GM10266 (cell line): ENCODE measurements around the gene CAMK2D.

Source experiments
- DNase-seq: peaks from one replicate; pipeline ENCODE4 v3.0.0; 2012; ENCODE audit errors: extremely low spot score
- TF ChIP-seq, protein P1 (sequence below): IDR thresholded peaks from 2 replicates; pipeline ENCODE4 v1.5.1; 2012; ENCODE audit warnings: mild to moderate bottlenecking, low read depth; ENCODE audit not compliant: control insufficient read depth, insufficient read depth; ENCODE audit errors: missing control alignments

CAMK2D gene

DNA sequence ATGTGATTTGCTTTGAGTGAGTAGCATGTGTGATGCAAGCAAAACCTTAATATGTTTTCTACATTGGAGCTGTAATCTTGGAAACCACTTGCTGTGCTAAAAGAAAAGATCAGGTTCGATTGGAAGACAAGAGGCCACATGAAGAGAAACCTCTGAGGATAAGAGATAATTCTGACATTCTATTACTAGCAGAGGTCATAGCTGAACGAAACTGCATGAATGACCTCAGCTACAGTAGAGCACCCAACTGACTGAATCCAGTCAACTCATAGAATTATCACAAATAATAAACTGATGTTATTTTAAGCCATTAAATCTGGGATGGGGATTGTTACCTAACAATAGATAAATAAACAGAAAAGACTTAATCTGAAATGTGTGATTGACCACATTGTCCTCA is 147.1 kb downstream of the CAMK2D start:
- TF ChIP-seq, protein P1, sequence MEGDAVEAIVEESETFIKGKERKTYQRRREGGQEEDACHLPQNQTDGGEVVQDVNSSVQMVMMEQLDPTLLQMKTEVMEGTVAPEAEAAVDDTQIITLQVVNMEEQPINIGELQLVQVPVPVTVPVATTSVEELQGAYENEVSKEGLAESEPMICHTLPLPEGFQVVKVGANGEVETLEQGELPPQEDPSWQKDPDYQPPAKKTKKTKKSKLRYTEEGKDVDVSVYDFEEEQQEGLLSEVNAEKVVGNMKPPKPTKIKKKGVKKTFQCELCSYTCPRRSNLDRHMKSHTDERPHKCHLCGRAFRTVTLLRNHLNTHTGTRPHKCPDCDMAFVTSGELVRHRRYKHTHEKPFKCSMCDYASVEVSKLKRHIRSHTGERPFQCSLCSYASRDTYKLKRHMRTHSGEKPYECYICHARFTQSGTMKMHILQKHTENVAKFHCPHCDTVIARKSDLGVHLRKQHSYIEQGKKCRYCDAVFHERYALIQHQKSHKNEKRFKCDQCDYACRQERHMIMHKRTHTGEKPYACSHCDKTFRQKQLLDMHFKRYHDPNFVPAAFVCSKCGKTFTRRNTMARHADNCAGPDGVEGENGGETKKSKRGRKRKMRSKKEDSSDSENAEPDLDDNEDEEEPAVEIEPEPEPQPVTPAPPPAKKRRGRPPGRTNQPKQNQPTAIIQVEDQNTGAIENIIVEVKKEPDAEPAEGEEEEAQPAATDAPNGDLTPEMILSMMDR, result no peak
- no peak for DNase-seq

DNA sequence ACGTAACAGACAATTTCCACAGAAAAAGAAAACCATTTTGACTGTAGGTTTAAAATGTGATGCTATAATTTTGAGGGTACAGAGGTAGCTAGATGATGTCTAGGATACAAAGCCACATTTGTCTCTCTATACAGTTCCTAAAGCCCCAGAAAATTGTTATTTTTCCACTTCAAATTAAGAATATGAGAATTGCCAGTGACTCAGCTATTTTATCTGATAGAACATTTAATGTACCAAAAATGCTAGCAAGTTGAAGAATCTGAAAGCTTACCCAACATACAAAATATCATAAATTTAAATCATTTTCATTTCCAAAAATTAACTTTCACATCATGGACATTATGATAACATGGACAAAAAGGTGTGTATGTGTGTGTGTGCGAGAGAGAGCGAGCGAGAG is 148.0 kb downstream of the CAMK2D start:
- DNase-seq, result no peak
- TF ChIP-seq, protein P1, result no peak

DNA sequence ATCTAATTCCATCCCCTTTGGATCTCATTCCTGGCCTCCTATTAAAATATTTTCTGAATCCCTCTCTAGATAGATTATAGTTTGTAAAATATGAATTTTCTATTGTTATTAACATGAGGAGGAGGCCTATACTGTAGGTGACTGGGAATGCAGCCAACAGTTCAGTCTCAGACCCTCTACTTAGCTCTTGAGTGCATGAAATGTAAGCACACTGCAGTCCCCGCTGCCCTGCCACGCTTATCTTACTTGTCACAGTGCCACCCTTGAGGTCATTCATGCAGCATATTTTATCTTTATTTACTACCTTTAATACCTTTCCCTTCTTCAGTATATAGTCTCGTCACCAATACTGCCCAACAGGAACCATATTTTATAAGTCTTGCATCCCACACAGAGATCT is 151.0 kb downstream of the CAMK2D start:
- DNase-seq, result no peak
- TF ChIP-seq, protein P1, result no peak

DNA sequence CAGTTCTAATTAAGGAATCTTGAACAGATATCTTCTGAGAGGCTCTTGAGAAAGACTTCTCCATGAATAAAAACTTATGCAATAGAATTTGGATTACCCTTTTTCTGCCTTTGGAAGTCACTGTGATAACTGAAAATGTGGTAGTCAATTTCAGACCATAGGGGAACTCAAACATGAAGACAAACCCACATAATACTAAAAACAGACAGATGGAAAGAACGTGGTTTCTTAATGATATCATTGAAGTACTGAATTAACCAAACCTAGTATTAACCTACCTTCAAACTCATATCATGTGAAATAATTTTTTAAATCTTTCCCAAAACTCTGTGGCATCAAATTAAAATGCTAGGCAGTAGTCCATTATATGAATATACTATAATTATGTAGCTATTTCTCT is 153.5 kb downstream of the CAMK2D start:
- peak; percentile 29 for DNase-seq
- TF ChIP-seq, protein P1, result no peak

DNA sequence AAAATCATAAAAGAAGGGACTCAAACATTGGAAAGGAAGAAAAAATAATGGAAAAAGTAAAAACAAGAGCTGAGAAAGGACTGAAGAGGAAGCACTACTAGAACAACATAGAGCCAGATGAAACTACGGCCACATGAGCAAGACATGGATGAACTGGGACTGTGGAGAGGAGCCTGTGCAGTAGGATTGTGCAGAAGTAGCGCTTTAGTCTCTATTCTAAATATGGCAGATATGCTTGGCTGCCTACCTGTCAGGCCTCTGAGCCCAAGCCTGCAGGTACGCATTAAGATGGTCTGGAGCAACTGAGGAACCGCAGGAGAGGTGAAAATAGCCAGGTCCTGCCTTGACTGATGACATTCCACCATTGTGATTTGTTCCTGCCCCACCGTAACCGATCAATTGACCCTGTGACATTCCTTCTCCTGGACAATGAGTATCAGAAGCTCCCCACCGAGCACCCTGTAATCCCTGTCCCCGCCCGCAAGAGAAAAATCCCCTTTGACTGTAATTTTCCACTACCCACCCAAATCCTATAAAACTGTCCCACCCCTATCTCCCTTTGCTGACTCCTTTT is 154.3 kb downstream of the CAMK2D start:
- TF ChIP-seq, protein P1, result no peak
- no peak for DNase-seq

DNA sequence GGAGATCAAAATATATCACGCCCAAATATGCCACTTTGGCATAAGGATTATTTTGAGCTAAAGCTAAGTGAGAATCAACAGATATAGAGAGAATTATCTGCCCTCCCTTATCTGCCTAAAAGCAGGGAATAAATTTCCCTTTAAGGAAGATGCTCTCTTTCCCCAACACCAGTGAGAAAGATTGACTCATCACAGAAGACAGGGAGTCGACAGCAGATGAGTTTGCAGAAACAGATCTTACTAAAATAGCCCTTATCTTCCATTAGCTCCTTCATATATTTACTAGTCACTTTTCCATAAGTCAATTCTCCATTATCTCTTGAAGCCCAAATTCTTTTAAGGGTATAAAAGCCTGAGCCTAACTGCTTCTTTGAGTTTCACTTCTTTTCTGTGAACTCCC is 156.6 kb downstream of the CAMK2D start:
- TF ChIP-seq, protein P1, result no peak
- DNase-seq, result no peak

DNA sequence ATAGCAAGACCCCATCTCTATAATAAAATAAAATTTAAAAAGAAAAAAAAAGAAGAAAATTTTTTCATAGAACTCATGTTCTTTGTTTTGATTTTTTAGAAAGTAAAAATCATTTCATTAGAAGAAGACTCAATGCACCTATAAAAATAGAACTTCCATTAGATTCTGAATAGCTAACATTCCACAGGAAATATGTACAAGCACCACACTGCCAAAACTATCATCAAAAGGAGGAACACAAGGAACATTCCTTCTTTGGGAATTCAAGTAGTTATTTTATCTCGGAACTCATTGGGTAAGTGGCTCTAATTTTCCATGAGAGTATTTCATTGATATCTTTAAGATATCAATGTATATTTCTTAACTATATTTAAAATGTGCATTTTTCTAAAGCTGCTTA is 157.6 kb downstream of the CAMK2D start:
- no peak for DNase-seq
- TF ChIP-seq, protein P1, result no peak
